Measurements from ENCODE around the gene CUL2. TPM values are rescaled to one million over a fixed set of nuclear protein-coding genes. Genes with fewer than 3 reads are reported as not detected.
"Not testable (repeated sequence)": the region's sequence is repeated elsewhere in the genome, so short reads cannot be mapped to it uniquely, and the experiment has no call there.

CUL2 gene
- total RNA-seq, 1 experiment from 2014 or later = 32.4 TPM

DNA sequence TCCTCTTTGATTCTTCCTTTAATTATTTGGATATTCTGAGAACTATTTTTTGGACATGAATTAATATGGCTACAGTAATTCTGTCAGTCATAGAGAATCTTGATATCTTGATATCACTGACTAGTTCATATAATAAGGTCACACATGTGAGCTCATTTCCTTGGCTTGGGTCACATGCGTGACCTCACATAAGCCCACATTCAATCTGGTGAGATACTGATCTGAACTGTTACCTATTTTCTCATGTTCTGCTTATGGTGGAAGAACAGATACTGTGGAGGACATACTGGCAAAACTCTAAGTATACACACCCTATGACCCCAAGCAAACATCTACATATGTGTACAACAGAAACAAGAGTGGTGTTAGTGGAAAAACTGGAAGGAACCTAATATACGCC is 44.1 kb downstream of the CUL2 start:
- DNase-seq (ENCODE audit: low read depth, low spot score) (no peak), ATAC-seq (no peak)
- in situ Hi-C loops (cut with HindIII; ENCODE audit: low pct_unique_long_range_greater_than_20kb, low sequenced_read_pairs) (no loop called here), intact Hi-C loops (cut with micrococcal nuclease; ENCODE audit: unreplicated experiment) (no loop called here)
- Histone ChIP-seq H3K36me3 (ENCODE audit: control insufficient read depth, insufficient read depth, low read length) (peaks cover 7% of the 10 kb centered on the region; the same call in 1 of the 2 replicates), H3K27ac (ENCODE audit: low read length) (no peak overlapping the region), H3K27me3 (ENCODE audit: control insufficient read depth, insufficient read depth, low read length) (no peaks in the 10 kb centered on the region), H3K4me3 (ENCODE audit: low read depth in 2 of 2, low read length in 2 of 2) (no peak overlapping the region), H3K4me1 (ENCODE audit: control insufficient read depth, insufficient read depth, low read length) (no peaks in the 10 kb centered on the region), H3K9me3 (ENCODE audit: control insufficient read depth, insufficient read depth, low read depth, low read length) (no peaks in the 10 kb centered on the region)
- no peak for TF ChIP-seq TCF7L2 (IDR thresholded peaks at IDR 0.05; ENCODE audit: low read depth, low read length)
- no peak for TF ChIP-seq SIN3A (IDR thresholded peaks at IDR 0.05; ENCODE audit: borderline replicate concordance, insufficient read depth, low read depth, low read length)
- TF ChIP-seq, protein P1, sequence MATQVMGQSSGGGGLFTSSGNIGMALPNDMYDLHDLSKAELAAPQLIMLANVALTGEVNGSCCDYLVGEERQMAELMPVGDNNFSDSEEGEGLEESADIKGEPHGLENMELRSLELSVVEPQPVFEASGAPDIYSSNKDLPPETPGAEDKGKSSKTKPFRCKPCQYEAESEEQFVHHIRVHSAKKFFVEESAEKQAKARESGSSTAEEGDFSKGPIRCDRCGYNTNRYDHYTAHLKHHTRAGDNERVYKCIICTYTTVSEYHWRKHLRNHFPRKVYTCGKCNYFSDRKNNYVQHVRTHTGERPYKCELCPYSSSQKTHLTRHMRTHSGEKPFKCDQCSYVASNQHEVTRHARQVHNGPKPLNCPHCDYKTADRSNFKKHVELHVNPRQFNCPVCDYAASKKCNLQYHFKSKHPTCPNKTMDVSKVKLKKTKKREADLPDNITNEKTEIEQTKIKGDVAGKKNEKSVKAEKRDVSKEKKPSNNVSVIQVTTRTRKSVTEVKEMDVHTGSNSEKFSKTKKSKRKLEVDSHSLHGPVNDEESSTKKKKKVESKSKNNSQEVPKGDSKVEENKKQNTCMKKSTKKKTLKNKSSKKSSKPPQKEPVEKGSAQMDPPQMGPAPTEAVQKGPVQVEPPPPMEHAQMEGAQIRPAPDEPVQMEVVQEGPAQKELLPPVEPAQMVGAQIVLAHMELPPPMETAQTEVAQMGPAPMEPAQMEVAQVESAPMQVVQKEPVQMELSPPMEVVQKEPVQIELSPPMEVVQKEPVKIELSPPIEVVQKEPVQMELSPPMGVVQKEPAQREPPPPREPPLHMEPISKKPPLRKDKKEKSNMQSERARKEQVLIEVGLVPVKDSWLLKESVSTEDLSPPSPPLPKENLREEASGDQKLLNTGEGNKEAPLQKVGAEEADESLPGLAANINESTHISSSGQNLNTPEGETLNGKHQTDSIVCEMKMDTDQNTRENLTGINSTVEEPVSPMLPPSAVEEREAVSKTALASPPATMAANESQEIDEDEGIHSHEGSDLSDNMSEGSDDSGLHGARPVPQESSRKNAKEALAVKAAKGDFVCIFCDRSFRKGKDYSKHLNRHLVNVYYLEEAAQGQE (IDR thresholded peaks at IDR 0.05; ENCODE audit: insufficient read depth in 1 of 2, low read depth in 2 of 2, low read length in 1 of 2) = no peak
- TF ChIP-seq POLR2AphosphoS5 (IDR thresholded peaks at IDR 0.05; ENCODE audit: low read depth, low read length) = no peak
- TF ChIP-seq, protein P2, sequence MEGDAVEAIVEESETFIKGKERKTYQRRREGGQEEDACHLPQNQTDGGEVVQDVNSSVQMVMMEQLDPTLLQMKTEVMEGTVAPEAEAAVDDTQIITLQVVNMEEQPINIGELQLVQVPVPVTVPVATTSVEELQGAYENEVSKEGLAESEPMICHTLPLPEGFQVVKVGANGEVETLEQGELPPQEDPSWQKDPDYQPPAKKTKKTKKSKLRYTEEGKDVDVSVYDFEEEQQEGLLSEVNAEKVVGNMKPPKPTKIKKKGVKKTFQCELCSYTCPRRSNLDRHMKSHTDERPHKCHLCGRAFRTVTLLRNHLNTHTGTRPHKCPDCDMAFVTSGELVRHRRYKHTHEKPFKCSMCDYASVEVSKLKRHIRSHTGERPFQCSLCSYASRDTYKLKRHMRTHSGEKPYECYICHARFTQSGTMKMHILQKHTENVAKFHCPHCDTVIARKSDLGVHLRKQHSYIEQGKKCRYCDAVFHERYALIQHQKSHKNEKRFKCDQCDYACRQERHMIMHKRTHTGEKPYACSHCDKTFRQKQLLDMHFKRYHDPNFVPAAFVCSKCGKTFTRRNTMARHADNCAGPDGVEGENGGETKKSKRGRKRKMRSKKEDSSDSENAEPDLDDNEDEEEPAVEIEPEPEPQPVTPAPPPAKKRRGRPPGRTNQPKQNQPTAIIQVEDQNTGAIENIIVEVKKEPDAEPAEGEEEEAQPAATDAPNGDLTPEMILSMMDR (IDR thresholded peaks at IDR 0.05) = no peak
- no TSS peak for BruUV-seq (replicated peaks)
- ChIA-PET POLR2A (interaction anchor here (0.6 kb wide), 1 partner anchor 17 kb away, joined by 4 read pairs; no protein-coding TSS in a partner anchor), CTCF (no interaction called here)

DNA sequence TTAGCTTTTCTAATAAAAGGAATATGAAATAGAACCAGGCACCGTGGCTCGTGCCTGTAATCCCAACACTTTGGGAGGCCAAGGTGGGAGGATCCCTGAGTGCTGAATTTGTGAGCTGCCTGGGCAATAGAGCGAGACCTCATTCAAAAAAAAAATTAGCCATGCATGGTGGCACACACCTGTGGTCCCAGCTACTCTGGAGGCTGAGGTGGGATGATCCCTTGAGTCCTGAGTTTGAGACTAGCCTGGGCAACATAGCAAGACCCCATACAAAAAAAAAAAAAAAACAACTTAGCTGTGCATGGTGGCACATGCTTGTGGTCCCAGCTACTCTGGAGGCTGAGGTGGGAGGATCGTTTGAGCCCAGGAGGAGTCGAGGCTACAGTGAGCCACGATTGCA is 44.9 kb downstream of the CUL2 start:
- CTCF ChIA-PET; ATAC-seq; DNase-seq (ENCODE audit: low read depth, low spot score); H3K27me3 ChIP-seq (ENCODE audit: control insufficient read depth, insufficient read depth, low read length); H3K27ac ChIP-seq (ENCODE audit: low read length); H3K4me1 ChIP-seq (ENCODE audit: control insufficient read depth, insufficient read depth, low read length); H3K4me3 ChIP-seq (ENCODE audit: low read depth in 2 of 2, low read length in 2 of 2); BruUV-seq (replicated peaks); intact Hi-C loops (cut with micrococcal nuclease; ENCODE audit: unreplicated experiment); H3K9me3 ChIP-seq (ENCODE audit: control insufficient read depth, insufficient read depth, low read depth, low read length); H3K36me3 ChIP-seq (ENCODE audit: control insufficient read depth, insufficient read depth, low read length); in situ Hi-C loops (cut with HindIII; ENCODE audit: low pct_unique_long_range_greater_than_20kb, low sequenced_read_pairs): not testable (repeated sequence)
- POLR2A ChIA-PET = interaction anchor here (0.5 kb wide), 1 partner anchor 103 kb away, joined by 23 read pairs; no protein-coding TSS in a partner anchor

DNA sequence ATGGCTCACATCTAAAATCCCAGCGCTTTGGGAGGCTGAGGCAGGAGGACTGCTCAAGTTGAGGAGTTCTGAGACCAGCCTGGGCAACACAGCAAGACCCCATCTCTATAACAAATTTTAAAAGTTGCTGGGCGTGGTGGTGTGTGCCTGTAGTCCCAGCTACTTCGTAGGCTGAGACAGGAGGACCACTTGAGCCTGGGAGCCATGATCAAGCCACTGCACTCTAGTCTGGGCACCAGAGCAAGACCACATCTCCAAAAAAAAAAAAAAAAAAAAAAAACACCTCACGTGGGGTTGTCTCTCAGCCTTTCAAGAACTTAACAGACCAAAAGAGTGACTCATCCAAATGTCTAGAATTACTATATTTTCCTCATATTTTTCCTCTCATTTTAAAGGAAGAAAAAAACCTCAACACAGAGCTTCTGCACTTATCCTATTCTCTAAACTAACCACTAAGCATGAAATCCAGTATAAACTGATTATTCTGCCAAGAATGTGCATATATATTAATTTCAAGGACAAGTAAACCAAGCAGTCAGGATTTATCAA is 46.3 kb downstream of the CUL2 start:
- CTCF ChIA-PET = no interaction called here
- ATAC-seq = no peak

More for the DNA sequence above, 46.3 kb downstream of the CUL2 start:
- in situ Hi-C loops (cut with HindIII; ENCODE audit: low pct_unique_long_range_greater_than_20kb, low sequenced_read_pairs) (no loop called here), intact Hi-C loops (cut with micrococcal nuclease; ENCODE audit: unreplicated experiment) (no loop called here)
- BruUV-seq (replicated peaks) = no TSS peak
- H3K27ac ChIP-seq (ENCODE audit: low read length) = no peak overlapping the region
- H3K4me1 ChIP-seq (ENCODE audit: control insufficient read depth, insufficient read depth, low read length) = no peaks in the 10 kb centered on the region
- H3K9me3 ChIP-seq (ENCODE audit: control insufficient read depth, insufficient read depth, low read depth, low read length) = no peaks in the 10 kb centered on the region
- H3K4me3 ChIP-seq (ENCODE audit: low read depth in 2 of 2, low read length in 2 of 2) = no peak overlapping the region
- POLR2A ChIA-PET = no interaction called here
- TF ChIP-seq POLR2AphosphoS5 (IDR thresholded peaks at IDR 0.05; ENCODE audit: low read depth, low read length) = no peak
- TF ChIP-seq, protein P2 (IDR thresholded peaks at IDR 0.05) = no peak
- TF ChIP-seq, protein P1 (IDR thresholded peaks at IDR 0.05; ENCODE audit: insufficient read depth in 1 of 2, low read depth in 2 of 2, low read length in 1 of 2) = no peak
- TF ChIP-seq SIN3A (IDR thresholded peaks at IDR 0.05; ENCODE audit: borderline replicate concordance, insufficient read depth, low read depth, low read length) = no peak
- TF ChIP-seq TCF7L2 (IDR thresholded peaks at IDR 0.05; ENCODE audit: low read depth, low read length) = no peak
- no peaks in the 10 kb centered on the region for H3K27me3 ChIP-seq (ENCODE audit: control insufficient read depth, insufficient read depth, low read length)
- DNase-seq (ENCODE audit: low read depth, low spot score) = no peak
- peaks cover 4% of the 10 kb centered on the region; the same call in 1 of the 2 replicates for H3K36me3 ChIP-seq (ENCODE audit: control insufficient read depth, insufficient read depth, low read length)
